Ureter (tissue), 1 donor: ENCODE results near the gene ERC2. TPM values are rescaled to one million over a fixed set of nuclear protein-coding genes. Genes with fewer than 3 reads are reported as not detected.

Experiments
- DNase-seq: peaks from one replicate; pipeline ENCODE4 v3.0.0-alpha.2; 2020; ENCODE audit warnings: low spot score
- total RNA-seq: library from RNA; stranded (reverse); gene quantifications from one replicate; pipeline ENCODE4 v1.2.4, GENCODE V29; 2023
- donor health status: DM: yes; HTN: yes; CAD: no.

ERC2 gene
- total RNA-seq, 1 donor from 2014 or later: 1.1 TPM

GRCh38 chr3:55929154-55929869 lies 539.0 kb downstream of the ERC2 start:
- no peak for DNase-seq

- DNase-seq: no peak
These were observed 544.6 kb downstream of the ERC2 start for GRCh38 chr3:55923626-55924025.

GRCh38 chr3:55923207-55923606 lies 545.1 kb downstream of the ERC2 start:
- DNase-seq: no peak

- no peak for DNase-seq
These were observed 555.4 kb downstream of the ERC2 start for GRCh38 chr3:55912880-55913279.

- DNase-seq: no peak
These were observed 557.0 kb downstream of the ERC2 start for GRCh38 chr3:55911266-55911665.

DNA sequence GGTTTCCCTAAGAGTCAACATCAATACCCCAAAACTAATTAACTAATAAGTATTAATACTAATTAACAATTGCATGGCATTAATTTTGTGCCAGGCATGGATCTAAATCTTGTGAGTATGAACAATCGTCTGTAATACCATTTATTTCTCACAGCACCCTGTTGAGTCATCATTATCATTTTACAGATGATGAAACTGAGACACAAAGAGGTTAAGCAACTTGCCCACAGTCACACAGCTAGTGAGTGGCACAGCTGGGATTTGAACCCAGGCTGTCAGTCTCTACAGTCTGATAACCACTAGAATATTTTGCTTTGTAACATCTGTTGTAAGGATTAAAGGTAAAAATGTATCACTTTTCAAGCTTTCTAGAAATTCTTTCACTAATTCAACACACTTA lies 557.7 kb downstream of the ERC2 start:
- DNase-seq: no peak

DNA sequence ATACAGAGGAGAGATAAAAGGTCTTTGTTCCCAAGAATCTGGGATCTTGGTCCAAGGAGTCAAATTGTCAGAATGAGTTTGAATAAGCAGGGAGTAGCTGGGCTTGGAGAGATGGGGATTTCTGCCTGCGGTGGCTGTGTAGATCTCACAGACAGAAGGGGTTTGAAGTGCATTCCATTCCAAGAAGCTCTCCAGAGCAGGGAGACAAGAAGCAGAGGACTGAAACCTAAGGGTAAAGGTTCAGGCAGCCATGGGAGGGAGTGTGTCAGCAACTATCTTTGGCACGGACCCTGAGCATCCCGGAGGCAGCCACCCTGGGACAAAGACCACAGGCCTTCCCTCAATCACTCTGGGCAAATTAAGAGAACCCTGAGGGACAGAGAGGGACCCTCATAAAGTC lies 558.9 kb downstream of the ERC2 start:
- no peak for DNase-seq

GRCh38 chr3:55907616-55908015 lies 560.7 kb downstream of the ERC2 start:
- DNase-seq: no peak

GRCh38 chr3:55906896-55907295 lies 561.4 kb downstream of the ERC2 start:
- no peak for DNase-seq

DNA sequence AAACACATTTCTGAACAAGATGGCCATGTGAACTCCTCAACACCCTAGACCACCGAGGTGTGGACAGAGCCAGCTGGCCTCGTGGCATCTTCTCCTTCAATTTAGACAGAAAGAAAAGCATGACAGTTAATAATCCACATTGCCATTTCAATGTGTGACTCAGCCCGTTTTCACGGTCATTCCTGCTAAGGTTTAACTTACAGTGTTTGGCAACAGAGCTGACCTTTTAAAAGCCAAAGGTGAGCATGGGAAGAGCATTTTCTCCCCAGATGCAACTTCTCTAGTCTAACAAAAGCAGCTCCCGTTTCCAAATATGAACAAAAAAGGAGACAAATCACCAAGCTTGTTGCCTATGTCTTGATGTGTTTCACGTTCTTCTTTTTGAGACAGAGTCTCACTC lies 563.6 kb downstream of the ERC2 start:
- no peak for DNase-seq

DNA sequence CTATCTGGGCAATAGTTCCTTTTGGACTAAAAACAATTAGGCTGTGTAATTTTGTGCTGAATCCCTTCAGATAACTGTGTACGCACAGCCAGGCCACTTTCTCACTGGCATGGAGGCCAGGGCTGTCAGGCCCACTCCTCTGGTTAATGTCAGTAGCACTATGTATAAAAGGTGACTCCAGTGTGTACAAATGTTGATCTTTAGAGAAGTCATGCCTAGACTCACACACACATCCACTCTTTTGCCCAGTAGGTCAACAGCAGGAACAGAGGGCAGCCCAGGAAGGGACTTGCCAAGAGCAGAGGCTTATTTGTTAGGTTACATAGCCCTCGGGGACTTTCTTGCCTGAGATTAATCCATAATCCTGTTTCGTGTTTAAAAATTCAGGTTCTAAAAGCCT lies 564.6 kb downstream of the ERC2 start:
- no peak for DNase-seq

GRCh38 chr3:55902221-55902900 lies 565.9 kb downstream of the ERC2 start:
- DNase-seq: no peak

DNA sequence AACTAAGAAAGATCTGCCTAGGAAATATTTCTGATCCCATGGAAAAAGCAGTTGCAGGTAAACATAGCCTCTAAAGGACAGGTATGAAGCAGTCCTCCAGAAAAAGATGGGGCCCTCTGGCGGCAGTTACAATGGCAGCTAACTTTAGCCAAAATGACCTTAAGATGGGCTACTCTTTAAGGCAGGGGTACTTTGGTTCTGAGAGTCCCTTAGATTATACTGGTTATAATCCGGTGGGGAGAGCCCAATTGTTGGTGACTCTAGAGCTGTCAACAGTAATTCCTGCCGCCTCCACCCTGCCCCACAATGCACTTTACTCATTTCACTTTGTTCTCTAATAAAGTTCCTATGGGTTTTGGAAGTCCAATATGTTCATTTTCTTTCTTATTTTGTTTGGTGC lies 568.4 kb downstream of the ERC2 start:
- DNase-seq: no peak

GRCh38 chr3:55897573-55898224 lies 570.6 kb downstream of the ERC2 start:
- DNase-seq: no peak

DNA sequence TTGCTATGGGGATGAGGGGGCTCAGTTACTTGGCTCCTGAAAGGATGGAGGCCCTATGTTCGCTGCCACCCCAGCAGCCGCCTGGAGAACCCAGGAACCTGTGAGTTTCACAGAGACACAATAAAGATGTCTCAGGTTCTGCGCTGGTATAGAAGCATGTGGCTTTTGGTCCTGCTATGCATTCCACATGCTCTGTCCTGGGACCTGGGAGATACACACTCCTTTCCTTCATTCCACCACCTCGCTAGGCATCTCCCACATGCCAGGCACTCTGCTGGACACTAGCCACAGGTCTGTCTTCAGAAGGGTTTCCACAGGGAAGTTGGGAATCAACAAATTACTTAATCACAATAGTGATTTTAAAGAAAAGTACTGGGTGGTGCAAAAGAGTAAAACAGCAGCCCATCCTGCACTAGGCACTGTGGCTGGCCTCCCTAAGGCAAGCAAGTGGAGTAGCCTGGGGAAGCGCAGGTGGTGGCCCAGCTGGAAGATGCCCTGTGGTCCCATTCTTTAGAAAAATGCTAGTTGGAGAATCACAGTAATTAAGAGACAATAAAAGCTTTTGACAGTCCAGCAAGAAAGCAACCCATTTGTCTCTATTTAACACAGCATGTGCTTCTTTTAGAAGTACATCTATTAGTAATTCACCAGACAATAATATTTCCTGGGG lies 572.2 kb downstream of the ERC2 start:
- DNase-seq: no peak

DNA sequence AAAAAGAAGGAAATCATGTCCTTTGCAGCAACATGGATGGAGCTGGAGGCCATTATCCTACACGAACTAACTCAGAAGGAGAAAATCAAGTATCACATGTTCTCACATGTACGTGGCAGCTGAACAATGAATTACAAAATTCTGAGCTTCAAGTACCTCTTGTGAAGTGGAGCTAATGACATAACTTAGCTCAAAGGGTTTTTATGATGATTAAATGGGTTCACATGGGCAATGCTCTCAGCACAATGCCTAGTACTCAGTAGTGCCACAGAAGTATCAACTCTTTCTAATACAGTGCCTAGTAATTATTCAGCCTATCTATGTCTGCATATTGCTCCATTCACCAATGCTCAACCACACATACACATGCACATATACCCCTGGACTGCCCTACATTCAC lies 573.7 kb downstream of the ERC2 start:
- DNase-seq: no peak

GRCh38 chr3:55893045-55893664 lies 575.1 kb downstream of the ERC2 start:
- no peak for DNase-seq

DNA sequence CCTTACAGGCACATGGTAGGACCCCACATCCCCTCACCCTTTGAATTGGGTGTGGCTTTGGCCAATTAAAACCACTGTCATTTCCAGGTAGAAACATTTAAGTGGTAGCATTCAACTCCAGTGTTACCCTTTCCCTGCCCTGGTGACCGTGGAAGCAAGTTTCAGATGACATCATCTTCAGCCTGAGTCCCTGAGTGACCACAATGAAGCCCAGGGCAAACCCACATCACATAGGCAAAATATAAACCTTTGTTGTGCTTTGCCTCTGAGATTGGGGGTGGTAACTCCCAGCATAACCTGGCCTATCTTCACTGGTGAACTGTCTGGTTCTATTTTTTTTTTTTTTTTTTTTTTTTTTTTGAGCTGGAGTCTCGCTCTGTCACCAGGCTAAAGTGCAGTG lies 577.2 kb downstream of the ERC2 start:
- no peak for DNase-seq

- no peak for DNase-seq
These were observed 579.9 kb downstream of the ERC2 start for GRCh38 chr3:55888282-55888885.

- no peak for DNase-seq
These were observed 582.5 kb downstream of the ERC2 start for GRCh38 chr3:55885721-55886120.

DNA sequence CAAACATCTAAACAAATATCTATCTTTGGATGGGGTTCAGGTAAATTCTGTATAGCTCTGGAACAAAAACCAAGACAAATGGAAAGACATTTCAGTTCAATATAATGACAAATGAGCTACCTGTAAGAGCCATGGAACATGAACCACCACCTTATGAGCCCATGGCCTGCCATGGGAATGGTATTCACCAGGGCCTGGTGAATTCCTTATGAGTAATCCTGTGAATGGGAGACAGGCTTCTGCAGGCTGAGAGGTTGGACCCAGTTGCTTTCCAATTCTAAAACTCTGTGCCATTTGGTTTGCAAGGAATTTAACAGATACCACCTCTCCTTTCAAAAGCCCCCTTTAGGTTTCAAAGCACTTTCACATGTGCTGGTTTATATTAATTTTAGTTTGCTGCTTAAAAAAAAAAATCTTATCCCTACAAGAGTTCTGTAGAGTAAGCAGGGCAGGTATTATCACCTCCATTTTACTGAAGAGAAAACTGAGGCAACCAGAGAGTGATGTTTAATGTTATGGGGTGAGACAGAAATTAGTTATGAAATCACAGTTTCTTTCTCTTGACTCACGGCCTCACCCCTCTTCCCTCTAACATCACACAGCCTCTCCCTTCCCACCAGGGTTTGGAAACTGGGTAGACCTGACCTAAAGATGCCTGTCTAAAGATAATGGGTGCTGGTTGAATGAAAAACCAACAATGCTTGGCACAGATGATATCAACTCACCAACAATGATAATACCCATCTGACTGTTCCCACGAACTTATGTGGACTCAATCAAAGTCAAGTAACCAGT lies 583.6 kb downstream of the ERC2 start:
- no peak for DNase-seq
